ENCODE results near the gene LTA. TPM values are rescaled to one million over a fixed set of nuclear protein-coding genes. Genes with fewer than 3 reads are reported as not detected.

The LTA gene
- total and polyA plus RNA-seq, 3 experiments from 2014 or later, result 23.3 to 854 (median 839) TPM

GRCh38 chr6:31559958-31560696, 12.0 kb upstream of the LTA start:
- Mint-ChIP-seq H3K27ac (peak overlapping the region; percentile 89 to 97 (median 94)), H3K36me3 (peaks cover 3 to 35% (median 19%) of the 10 kb centered on the region in 3 donors), H3K4me1 (peaks cover 62 to 79% (median 74%) of the 10 kb centered on the region in 3 donors), H3K27me3 (no peaks in the 10 kb centered on the region), H3K9me3 (no peaks in the 10 kb centered on the region), H3K4me3 (peak overlapping the region; percentile 76 to 91 (median 85))
- ChIA-PET CTCF (interaction anchor here (0.9 to 32.2 kb wide), 5 partner anchors 10 to 37 kb away, joined by 3 to 576 read pairs (median 23); partner anchors contain the start of genes DDX39B, LST1, LTB and NCR3), POLR2A (interaction anchor here (1.0 to 2.7 kb wide), 9 partner anchors 9 to 91 kb away, joined by 3 to 42 read pairs (median 9); partner anchors contain the start of genes DDX39B, LTB, NCR3 and TNF)
- DNase-seq, result peak in 3 of 5 donors; percentile 42 to 64 (median 49)
- Histone ChIP-seq H3K9me3 (ENCODE audit: low read length) (no peaks in the 10 kb centered on the region), H3K27me3 (ENCODE audit: insufficient read depth, low read length, poor library complexity, severe bottlenecking) (no peaks in the 10 kb centered on the region), H3K36me3 (ENCODE audit: insufficient read depth, low read length) (peaks cover 7% of the 10 kb centered on the region), H3K4me1 (ENCODE audit: insufficient read depth, low read length) (peaks cover 70% of the 10 kb centered on the region), H3K4me3 (ENCODE audit: low read length) (peak overlapping the region; percentile 54), H3K27ac (ENCODE audit: low read depth, low read length) (peak overlapping the region; percentile 18)

- Histone ChIP-seq H3K4me1 (ENCODE audit: insufficient read depth, low read length) (peaks cover 70% of the 10 kb centered on the region), H3K4me3 (ENCODE audit: low read length) (no peak overlapping the region), H3K36me3 (ENCODE audit: insufficient read depth, low read length) (peaks cover 7% of the 10 kb centered on the region), H3K27me3 (ENCODE audit: insufficient read depth, low read length, poor library complexity, severe bottlenecking) (no peaks in the 10 kb centered on the region), H3K27ac (ENCODE audit: low read depth, low read length) (no peak overlapping the region), H3K9me3 (ENCODE audit: low read length) (no peaks in the 10 kb centered on the region)
- ChIA-PET CTCF (interaction anchor here (0.9 to 32.2 kb wide), 4 partner anchors 11 to 36 kb away, joined by 3 to 576 read pairs (median 60); partner anchors contain the start of genes LST1, LTB, NCR3 and NFKBIL1), POLR2A (interaction anchor here (1.0 to 2.7 kb wide), 4 partner anchors 19 to 91 kb away, joined by 3 to 42 read pairs (median 8); partner anchors contain the start of genes LTB and NCR3)
- Mint-ChIP-seq H3K4me1 (peaks cover 66 to 84% (median 80%) of the 10 kb centered on the region in 3 donors), H3K9me3 (no peaks in the 10 kb centered on the region), H3K27me3 (no peaks in the 10 kb centered on the region), H3K27ac (peak overlapping the region; percentile 89 to 97 (median 94)), H3K4me3 (peak overlapping the region; percentile 76 to 91 (median 85)), H3K36me3 (peaks cover 3 to 41% (median 25%) of the 10 kb centered on the region in 3 donors)
- DNase-seq, result no peak
Observed at GRCh38 chr6:31560697-31561058, 11.4 kb upstream of the LTA start.

DNA sequence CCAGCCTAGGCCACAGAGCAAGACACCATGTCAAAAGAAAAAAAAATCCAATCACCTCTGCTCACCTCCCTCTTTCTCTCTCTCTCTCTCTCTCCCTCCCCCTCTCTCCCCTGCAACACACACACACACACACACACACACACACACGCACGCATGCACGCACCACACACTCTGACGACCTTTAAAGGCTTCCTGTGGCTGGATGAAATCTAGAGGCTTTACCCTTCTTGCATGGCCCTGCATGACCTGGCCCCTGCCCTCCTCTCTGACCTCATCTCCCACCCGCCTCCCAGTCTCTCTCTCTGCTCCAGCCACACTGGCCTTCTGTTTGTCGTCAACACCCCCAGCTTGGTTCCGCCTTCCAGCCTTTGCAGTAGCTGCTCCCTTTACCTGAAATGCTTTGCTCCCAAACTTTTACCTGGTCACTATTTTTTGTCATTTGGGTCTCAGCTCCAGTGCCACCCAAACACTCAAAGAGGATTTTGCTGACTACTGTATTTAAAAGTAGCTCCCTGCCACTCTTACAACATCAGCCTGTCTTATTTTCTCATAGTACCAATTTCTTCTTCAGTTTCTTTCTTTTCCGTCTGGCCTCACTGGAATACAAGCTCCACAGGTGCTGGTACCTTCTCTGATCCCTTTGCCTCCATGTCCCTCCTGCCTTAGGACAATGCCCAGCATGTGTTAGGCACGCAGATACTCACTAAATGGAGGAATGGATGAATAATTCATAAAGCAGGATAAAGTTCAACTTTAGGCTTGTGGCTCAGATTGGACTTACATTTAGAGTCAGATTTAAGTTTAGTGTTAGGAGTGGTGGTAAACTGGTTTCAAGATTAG, 4.3 kb upstream of the LTA start:
- Histone ChIP-seq H3K36me3 (ENCODE audit: insufficient read depth, low read length) (no peaks in the 10 kb centered on the region), H3K9me3 (ENCODE audit: low read length) (no peaks in the 10 kb centered on the region), H3K27ac (ENCODE audit: low read depth, low read length) (peak overlapping the region; percentile 52), H3K4me1 (ENCODE audit: insufficient read depth, low read length) (peaks cover 62% of the 10 kb centered on the region), H3K27me3 (ENCODE audit: insufficient read depth, low read length, poor library complexity, severe bottlenecking) (no peaks in the 10 kb centered on the region), H3K4me3 (ENCODE audit: low read length) (no peak overlapping the region)
- H3K27ac Mint-ChIP-seq, result peak overlapping the region; percentile 92 to 100 (median 96)
- peaks cover 0 to 2% (median 0%) of the 10 kb centered on the region in 5 donors for H3K9me3 Mint-ChIP-seq
- peak in 1 of 5 donors; percentile 60 for DNase-seq
- H3K36me3 Mint-ChIP-seq, result peaks cover 4 to 32% (median 13%) of the 10 kb centered on the region in 3 donors
- peak overlapping the region; percentile 41 to 81 (median 70) for H3K4me3 Mint-ChIP-seq
- H3K27me3 Mint-ChIP-seq, result peaks cover 0 to 2% of the 10 kb centered on the region in 2 donors
- H3K4me1 Mint-ChIP-seq, result peaks cover 62 to 85% (median 81%) of the 10 kb centered on the region in 3 donors
- ChIA-PET CTCF (interaction anchor here (0.7 to 32.2 kb wide), 3 partner anchors 14 to 30 kb away, joined by 3 to 576 read pairs (median 61); partner anchors contain the start of genes DDX39B, LST1, LTB and TNF), POLR2A (interaction anchor here (1.1 to 3.9 kb wide), 5 partner anchors 8 to 26 kb away, joined by 3 to 13 read pairs (median 6); no protein-coding TSS in a partner anchor)

DNA sequence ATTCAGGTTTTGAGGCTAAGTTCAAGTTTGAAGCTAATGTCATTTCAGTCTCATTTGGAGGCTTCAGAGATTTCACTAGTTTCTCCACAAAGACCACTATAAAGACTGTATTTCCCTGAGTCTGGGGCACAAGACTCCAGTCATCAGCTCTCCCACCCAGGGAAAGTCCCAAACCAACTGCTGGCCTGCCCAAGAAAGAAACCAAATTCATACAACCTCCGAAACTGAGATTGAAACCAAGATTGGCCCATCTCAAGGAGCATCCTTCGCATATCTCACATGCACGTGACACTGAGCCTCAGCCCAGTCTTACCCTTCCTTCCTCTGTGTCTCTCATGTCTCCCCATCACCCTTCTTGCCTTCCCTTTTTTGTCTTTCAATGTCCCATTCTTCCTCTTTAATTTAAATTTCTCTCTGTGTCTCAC, 3.5 kb upstream of the LTA start:
- peaks cover 0 to 2% of the 10 kb centered on the region in 2 donors for H3K27me3 Mint-ChIP-seq
- H3K36me3 ChIP-seq (ENCODE audit: insufficient read depth, low read length), result no peaks in the 10 kb centered on the region
- peaks cover 65% of the 10 kb centered on the region for H3K4me1 ChIP-seq (ENCODE audit: insufficient read depth, low read length)
- H3K36me3 Mint-ChIP-seq, result peaks cover 4 to 27% (median 11%) of the 10 kb centered on the region in 3 donors
- peak; percentile 51 to 84 (median 75) for DNase-seq
- H3K27me3 ChIP-seq (ENCODE audit: insufficient read depth, low read length, poor library complexity, severe bottlenecking), result no peaks in the 10 kb centered on the region
- H3K27ac ChIP-seq (ENCODE audit: low read depth, low read length), result peak overlapping the region; percentile 52
- H3K4me3 ChIP-seq (ENCODE audit: low read length), result peak overlapping the region; percentile 1
- CTCF ChIA-PET, result interaction anchor here (1.1 to 32.2 kb wide), 4 partner anchors 10 to 29 kb away, joined by 3 to 576 read pairs (median 32); partner anchors contain the start of genes LST1, LTB and TNF
- no peaks in the 10 kb centered on the region for H3K9me3 ChIP-seq (ENCODE audit: low read length)
- H3K9me3 Mint-ChIP-seq, result peaks cover 0 to 2% (median 0%) of the 10 kb centered on the region in 5 donors
- POLR2A ChIA-PET, result interaction anchor here (1.3 to 3.9 kb wide), 4 partner anchors 9 to 14 kb away, joined by 3 to 13 read pairs (median 6); no protein-coding TSS in a partner anchor
- H3K4me3 Mint-ChIP-seq, result peak overlapping the region; percentile 41 to 81 (median 70)
- H3K27ac Mint-ChIP-seq, result peak overlapping the region; percentile 92 to 100 (median 96)
- H3K4me1 Mint-ChIP-seq, result peaks cover 68 to 87% (median 82%) of the 10 kb centered on the region in 3 donors

- Mint-ChIP-seq H3K4me1 (peaks cover 75 to 92% (median 87%) of the 10 kb centered on the region in 3 donors), H3K9me3 (peaks cover 0 to 2% (median 0%) of the 10 kb centered on the region in 5 donors), H3K27me3 (peaks cover 0 to 3% of the 10 kb centered on the region in 2 donors), H3K4me3 (peak overlapping the region in 5 of 7 donors; percentile 32 to 50 (median 44)), H3K36me3 (peaks cover 4 to 18% (median 7%) of the 10 kb centered on the region in 3 donors), H3K27ac (peak overlapping the region; percentile 82 to 100 (median 97))
- Histone ChIP-seq H3K27ac (ENCODE audit: low read depth, low read length) (no peak overlapping the region), H3K36me3 (ENCODE audit: insufficient read depth, low read length) (no peaks in the 10 kb centered on the region), H3K4me3 (ENCODE audit: low read length) (no peak overlapping the region), H3K9me3 (ENCODE audit: low read length) (no peaks in the 10 kb centered on the region), H3K4me1 (ENCODE audit: insufficient read depth, low read length) (peaks cover 80% of the 10 kb centered on the region), H3K27me3 (ENCODE audit: insufficient read depth, low read length, poor library complexity, severe bottlenecking) (no peaks in the 10 kb centered on the region)
- CTCF ChIA-PET, result interaction anchor here (1.0 to 32.2 kb wide), 4 partner anchors 11 to 27 kb away, joined by 4 to 576 read pairs (median 36); partner anchors contain the start of genes LST1, LTB and TNF
- POLR2A ChIA-PET, result interaction anchor here (1.0 to 3.9 kb wide), 5 partner anchors 10 to 29 kb away, joined by 3 to 13 read pairs (median 4); partner anchors contain the start of gene LTB
- DNase-seq, result no peak
Observed at GRCh38 chr6:31569861-31570536, 2.1 kb upstream of the LTA start.

GRCh38 chr6:31573239-31574105, 1.4 kb downstream of the LTA start:
- Mint-ChIP-seq H3K27me3 (peaks cover 0 to 1% of the 10 kb centered on the region in 2 donors), H3K9me3 (peaks cover 0 to 2% (median 0%) of the 10 kb centered on the region in 5 donors), H3K27ac (peak overlapping the region; percentile 97 to 100 (median 100)), H3K4me1 (peaks cover 88 to 98% (median 98%) of the 10 kb centered on the region in 3 donors), H3K4me3 (peak overlapping the region; percentile 98 to 100 (median 100)), H3K36me3 (peaks cover 4 to 34% (median 10%) of the 10 kb centered on the region in 3 donors)
- ChIA-PET POLR2A (interaction anchor here (0.7 to 2.2 kb wide), 6 partner anchors 14 to 45 kb away, joined by 3 to 8 read pairs (median 4); partner anchors contain the start of genes NCR3 and NFKBIL1), CTCF (interaction anchor here (1.5 to 19.7 kb wide), 3 partner anchors 17 to 79 kb away, joined by 5 to 692 read pairs (median 576); partner anchors contain the start of genes ATP6V1G2, DDX39B, LST1 and LTA)
- Histone ChIP-seq H3K27me3 (ENCODE audit: insufficient read depth, low read length, poor library complexity, severe bottlenecking) (no peaks in the 10 kb centered on the region), H3K27ac (ENCODE audit: low read depth, low read length) (peak overlapping the region; percentile 32), H3K36me3 (ENCODE audit: insufficient read depth, low read length) (peaks cover 5% of the 10 kb centered on the region), H3K4me3 (ENCODE audit: low read length) (no peak overlapping the region), H3K4me1 (ENCODE audit: insufficient read depth, low read length) (peaks cover 90% of the 10 kb centered on the region), H3K9me3 (ENCODE audit: low read length) (no peaks in the 10 kb centered on the region)
- DNase-seq, result no peak
